HS-27A (cell line): ENCODE results near the gene NLRP9.

Experiments used
- DNase-seq: peaks from one replicate; pipeline ENCODE4 v3.0.0-alpha.2; 2012; ENCODE audit warnings: low read depth, missing footprints

The NLRP9 gene

DNA sequence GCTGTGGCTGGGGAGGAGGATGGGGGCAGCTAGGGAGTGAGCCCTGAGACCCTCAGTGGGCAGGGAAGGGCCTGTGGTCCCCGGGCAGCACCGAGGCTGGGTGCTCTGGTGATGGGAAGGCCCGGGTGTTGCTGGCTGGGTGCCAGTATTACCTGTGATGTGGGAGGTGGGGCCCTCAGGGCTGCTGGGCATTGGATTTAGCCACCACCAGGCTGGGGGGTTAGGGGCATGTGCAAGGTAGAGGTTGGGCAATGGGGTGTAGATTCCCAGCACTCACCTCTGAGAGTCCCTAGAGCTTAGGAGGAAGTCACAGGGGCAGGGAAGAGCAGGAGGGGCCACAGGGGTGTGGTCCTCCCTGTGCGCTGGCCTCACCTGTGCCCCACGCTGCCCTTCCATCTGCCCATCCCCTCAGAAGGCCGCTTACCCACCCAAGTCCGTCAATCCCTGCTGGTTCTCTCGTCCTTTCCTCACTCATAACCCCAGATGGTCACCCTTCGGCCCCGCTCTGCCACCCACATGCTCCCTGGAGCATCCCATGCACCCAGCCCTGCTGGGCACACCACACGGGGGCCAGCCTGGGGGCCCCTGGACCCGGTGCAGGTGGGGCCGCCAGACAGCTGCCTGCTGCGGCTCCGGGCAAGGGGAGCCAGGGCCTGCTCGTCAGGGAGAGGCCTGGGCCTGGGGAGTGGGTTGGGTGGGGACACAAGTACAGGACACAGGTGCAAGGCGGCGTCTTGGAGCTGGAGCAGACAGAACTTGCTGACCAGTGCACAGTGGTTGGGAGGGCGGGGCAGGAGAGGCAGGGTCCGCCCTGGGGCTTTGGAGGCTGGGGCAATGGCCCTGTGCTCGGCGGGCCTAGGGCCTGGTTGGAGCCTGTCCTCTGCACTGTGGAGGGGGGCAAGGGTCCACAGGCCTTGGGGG is 50.7 kb downstream of the NLRP9 start:
- DNase-seq, result no peak

DNA sequence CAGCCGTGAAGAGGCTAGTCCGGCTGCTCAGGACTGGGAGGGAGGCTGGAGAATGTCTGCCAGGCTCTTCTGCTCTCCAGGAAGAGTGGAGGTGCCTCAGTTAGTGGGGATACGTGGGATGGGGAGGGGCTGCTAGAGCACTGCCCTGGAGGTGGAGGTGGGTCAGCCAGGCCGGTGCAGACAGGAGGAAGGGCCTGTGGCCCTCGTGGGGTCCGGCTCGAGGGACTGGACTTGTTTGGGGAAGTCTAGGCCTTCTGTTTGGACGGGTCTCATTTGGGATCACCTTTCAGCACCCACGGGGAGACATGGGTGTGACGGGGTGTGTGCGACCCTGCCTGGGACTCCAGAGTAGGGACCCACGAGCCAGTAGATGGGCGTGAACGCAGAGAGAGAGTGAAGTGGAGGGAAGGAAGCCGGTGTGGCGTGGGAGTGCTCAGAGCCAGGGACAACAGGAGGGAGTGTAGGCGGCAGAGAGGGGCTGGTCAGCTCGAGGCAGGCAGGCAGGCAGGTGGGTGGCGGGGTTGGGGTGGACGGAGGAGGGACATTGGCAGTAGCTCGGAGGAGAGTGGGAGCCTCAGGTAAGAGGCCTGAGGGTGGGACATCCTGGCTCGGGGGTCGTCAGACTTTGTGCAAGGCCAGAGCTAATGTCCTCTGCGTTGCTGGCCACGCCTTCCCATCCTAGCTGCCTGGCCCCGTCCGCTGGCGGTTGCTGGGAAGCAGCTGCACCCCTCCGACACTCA is 51.7 kb downstream of the NLRP9 start:
- no peak for DNase-seq

DNA sequence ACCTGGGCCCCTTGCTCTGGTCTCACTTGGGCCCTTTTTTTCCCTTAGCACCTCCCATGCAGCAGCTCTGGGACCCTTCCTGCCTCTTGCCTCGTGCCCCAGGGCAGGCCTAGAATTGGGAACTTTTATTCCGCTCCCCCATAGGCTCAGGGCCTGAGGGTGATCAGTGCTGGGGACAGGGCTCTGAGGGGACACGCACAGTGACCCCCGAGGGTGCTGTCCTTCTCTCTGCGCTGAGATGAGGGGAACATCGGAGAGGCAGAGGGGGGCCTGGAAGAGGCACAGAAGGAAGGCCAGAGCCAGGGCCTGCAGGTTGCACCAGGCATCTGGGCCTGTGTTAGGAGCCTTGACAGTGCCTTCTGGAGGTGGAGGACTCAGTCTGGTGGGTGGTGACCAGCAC is 52.4 kb downstream of the NLRP9 start:
- no peak for DNase-seq

DNA sequence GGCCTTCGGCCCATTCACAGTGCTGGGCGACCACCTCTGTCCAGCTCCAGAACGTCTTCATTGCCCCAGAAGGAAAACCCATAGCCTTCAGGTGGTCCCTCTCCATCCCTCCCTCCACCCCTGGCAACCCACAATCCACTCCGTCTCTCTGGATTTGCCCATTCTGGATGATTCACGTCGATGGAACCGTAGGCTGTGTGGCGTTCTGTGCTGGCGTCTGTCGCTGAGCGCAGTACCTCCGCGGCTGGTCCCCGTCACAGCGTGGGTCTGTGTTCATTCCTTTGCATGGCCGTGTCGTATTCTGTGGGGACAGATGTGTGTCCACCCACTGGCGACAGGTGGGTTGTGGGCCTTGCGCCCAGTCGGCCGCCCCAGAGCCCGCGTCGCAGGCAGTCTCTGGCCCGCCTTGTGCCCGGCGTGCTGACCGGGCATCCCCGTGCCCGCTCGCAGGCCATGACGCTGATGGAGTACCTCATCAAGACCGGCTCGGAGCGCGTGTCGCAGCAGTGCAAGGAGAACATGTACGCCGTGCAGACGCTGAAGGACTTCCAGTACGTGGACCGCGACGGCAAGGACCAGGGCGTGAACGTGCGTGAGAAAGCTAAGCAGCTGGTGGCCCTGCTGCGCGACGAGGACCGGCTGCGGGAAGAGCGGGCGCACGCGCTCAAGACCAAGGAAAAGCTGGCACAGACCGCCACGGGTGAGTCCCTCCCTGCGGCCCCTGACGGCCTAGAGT is 53.1 kb downstream of the NLRP9 start:
- DNase-seq, result no peak

DNA sequence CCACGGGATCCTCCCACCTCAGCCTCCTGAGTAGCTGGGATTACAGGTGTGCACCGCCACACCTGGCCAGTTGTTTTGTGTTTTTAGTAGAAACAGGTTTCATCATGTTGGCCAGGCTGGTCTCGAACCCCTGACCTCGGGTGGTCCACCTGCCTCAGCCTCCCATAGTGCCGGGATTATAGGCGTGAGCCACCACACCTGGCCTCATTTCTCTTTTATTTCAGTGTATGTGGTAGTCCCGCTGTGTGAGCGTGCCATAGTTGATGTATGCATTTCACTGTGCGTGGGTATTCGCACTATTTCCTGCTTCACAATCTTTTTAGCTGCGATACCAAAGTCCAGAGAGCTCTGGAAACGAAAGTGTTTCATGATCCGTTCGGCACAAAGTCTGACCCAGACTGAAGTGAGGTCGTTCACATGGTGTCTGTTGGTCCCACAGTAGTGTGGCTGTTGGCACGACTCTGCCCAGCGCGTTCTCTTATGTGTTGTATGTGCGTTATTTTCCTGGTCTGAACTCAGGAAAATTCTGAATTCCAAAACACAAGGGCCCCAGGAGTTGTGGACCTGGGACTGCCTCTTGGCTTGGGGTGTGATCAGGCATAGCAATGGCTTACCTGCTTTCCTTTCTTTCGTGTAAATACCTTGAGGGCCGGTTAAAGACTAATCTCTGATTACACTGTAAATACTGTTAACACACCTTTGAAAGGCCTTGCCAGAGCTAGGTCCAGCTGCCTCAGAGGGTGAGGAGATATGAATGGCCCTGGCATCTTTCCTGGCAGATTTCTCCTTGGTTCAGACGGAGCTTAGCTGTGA is 54.5 kb downstream of the NLRP9 start:
- DNase-seq, result no peak

DNA sequence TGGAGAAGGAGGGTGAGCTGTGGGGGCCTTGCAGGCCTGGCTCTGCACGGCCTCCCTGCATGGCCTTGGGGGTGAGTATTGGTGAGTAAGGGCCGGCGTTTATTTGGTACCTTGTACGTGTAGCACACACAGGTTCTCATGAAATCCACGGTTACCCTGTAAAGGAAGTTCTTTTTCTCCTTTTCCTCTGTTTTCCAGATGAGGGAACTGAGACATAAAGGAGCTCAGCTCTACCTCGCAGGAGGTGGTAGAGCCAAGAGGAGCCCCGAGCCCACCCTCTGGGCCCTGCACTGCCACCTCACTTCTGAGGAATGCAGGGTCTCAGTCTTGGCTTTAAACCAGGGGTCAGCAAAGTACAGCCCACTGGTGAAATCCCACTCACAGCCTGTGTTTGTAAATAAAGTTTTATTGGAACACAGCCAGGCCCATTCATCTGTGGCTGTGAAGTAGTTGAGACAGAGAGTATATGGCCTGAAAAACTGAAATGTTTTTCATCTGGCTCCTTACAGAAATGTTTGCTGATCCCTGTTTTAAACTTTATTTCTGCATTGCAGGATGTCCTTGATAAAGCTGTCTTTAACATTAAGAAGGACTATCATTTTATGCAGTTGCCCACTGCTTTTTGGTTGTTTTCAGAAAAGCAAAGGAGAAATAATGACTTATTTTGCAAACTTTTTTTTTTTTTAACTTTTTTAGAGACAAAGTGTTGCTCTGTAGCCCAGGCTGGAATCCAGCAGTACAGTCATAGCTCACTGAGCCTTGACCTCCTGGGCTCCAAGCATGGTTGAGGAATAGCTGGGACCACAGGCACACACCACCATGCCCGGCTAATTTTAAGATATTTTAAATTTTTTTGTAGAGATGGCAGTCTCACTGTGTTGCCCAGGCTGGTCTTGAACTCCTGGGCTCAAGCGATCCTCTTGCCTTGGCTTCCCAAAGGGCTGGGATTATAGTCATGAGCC is 56.8 kb downstream of the NLRP9 start:
- no peak for DNase-seq

DNA sequence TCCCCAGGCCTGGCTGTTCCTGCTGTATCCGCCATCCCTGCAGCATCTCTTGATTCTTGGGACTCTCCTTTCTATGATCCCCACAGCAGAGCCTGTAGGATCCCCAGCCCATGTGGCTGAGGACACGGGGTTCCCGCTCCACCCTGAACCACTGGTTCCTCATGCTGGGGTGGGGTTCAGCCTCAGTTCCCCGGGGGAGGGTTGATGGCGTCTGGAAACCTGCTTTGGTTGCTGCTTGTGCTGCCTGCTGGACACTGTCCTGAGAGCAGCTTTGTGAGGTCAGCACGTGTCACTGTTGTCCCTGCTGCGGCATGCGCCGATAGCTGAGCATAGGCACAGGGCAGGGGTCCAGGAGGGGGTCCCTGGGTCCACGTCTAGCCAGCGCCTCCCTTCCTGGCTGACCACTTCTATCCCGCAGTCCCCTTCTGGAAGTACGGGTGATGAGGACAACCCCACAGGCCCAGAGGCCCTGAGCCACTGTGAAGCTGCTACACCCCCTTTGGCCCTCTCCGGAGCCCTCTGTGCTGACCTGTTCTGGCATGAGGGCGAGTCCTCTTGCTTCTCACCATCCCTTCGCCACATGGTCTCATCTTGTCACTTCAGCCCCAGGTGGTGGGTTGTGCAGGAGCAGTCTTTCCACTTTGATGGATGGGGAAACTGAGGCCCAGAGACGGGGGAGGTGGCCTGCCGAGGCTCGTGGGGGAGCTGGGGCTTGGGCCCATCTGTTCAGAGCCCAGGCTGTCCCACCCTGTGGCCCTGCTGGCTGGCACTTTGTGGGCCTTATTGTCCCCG is 57.7 kb downstream of the NLRP9 start:
- no peak for DNase-seq

DNA sequence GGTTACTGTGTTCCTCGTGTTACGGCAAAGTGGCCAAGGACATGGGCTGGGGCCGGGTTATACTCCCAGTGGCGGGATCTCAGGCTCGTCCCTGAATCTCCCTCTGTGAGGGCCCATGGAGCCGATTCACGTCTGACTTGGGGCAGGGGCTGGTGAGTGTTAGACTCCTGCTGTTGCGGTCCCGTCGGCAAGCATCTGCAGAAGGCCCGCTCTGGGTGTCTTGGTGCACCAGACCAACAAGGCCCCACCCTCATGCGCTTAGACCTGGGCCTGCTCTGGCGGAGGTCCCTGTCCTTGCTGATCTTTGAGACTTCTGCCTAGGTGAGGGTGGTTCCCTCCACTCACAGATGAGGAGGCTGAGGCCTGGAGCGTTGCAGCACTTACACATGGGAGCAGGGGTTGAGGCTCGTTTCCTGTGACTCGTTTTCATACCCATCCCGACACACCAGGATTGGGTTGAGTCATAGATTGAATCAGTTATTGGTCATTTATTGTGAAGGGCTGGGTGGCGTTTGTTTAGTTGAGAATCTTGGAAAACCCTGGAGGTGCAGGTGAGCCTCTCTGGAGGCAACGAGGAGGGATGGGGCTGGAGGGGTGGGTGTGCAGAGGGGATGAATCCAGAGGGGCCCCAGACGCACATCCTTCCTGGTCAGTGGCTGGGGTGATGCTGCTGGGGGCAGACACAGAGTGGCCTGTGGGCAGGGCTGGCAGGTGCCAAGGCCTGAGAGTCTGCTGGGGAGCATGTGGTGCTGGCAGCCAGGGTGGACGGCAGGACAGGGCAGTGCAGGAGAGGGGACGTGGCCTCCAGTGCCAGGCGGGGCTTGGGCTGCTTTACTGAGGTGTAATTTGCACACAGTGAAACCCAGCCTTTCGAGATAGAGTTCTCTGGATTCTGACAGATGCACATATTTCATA is 58.6 kb downstream of the NLRP9 start:
- DNase-seq, result no peak

DNA sequence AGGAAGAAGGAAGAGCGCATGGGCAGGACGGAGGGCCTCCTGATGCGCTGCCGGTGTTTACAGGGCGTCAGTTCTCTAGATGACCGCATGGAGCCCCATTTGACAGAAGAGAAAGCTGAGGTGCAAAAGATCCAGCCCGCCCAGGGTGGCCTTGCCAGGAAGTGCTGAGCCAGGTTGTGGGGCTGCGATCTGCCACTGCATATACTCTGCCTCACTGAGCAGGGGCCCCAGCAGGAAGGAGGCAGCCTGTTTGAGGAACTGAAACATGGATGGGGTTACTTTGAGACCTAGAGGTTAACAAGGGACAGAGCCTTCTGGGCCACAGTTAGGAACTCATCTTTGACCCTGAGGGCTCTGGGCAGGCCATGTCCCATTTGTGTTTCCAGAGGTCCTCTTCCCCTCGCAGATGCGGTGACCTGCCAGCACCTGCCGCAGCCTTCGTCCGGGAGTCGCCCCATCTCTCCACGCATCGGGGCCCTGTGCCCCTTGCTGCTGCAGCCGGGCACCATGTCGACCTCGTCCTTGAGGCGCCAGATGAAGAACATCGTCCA is 60.0 kb downstream of the NLRP9 start:
- no peak for DNase-seq

DNA sequence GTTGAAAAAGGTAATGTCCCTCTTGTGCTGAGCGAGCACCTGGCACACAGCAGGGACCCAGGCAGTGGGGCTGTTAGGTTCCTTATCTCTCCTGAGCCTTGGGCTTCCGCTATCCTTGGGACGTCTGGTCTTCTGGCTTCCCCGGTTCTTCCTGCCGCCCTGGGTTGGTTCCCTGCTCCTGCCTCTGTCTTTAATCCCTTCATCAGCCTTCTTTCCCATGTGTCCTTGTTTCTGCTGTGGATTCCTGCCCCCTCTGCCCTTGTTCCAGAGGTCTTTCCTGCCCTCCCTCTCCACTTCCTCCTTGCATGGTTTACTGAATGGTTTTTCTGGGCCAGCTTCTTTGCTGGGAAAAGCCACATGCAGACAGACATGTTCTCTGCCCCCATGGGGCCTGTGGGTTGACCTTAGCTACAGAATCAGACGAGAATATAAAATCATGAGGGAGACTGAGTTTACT is 60.6 kb downstream of the NLRP9 start:
- DNase-seq, result no peak

DNA sequence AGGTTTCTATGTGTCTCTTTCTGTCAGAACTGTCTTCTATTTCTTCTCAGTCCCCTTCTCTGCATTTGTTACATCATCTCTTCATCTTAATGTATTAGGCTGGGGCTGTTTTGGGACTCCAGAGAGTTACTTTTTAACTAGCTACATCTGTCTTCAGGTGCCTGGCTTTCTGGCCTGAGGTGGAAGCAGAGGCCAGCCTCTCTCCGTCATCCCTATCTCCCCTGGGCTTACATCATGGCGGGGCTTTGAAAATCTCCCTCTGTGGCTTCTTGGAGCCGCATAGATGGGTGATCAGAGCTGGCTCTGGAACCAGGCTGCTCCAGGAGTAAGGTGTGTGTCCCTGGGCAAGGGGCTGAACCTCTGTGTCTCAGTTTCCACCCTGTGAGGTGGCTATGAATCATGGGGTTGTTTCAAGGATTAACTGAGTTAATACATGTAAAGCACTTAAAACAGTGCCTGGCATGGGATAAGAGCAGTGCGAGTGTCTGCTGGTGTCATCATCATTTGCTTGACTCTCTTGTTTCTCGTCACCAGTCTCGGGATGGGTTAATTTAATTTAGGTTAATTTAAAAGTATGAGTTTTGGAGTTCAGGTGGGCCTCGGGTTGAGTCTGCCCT is 61.2 kb downstream of the NLRP9 start:
- no peak for DNase-seq

DNA sequence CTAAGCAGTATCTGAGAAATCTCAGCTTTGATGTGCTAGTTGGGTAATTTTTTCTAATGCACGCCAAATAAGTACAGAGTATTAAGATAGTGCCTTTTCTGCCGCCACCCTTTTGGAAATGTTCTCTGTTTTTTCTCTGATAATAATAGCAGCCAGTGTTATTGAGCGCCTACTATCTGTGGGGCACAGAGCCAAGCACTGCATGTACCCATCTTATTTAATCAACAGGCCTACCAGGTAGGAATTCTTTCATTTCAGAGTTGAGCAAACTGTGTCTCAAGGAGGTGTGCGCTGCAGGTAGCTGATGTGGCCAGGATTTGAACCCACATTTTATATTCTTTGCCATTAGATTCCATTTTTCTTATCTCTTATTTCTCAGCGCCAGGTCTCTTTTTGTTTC is 61.8 kb downstream of the NLRP9 start:
- DNase-seq, result no peak

DNA sequence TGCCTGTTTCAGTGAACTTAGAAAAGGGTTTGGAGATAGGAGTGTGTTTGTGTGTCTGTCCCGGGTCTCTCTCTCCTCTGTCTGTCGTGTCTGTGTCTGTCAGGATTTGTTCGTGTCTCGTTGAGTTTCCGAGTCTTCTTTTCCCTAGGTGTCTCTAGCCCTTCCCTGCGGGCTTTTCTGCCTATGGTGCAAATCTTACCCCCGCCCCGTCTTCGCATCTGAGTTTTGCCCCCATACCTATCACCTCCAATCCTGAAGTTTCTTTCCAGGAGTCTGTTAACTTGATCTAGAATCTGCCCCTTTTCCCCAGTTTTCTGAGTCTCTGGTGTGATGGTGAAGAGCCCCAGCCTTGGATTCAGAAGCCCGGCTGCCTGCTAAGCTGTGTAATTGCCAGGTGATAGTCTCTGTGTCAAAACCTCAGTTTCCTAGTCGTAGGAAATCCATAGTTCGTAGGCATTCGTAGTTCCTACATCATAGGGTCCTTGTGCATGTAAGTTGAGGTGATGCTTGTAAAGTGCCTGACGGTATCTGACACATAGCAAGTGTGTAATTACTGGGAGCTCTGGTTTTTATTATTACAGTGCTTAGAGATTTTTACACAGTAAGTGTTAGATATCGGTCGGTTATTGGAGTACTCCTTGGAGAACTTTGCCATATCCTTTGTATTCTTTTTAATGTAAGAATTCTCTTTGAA is 62.4 kb downstream of the NLRP9 start:
- DNase-seq, result no peak

DNA sequence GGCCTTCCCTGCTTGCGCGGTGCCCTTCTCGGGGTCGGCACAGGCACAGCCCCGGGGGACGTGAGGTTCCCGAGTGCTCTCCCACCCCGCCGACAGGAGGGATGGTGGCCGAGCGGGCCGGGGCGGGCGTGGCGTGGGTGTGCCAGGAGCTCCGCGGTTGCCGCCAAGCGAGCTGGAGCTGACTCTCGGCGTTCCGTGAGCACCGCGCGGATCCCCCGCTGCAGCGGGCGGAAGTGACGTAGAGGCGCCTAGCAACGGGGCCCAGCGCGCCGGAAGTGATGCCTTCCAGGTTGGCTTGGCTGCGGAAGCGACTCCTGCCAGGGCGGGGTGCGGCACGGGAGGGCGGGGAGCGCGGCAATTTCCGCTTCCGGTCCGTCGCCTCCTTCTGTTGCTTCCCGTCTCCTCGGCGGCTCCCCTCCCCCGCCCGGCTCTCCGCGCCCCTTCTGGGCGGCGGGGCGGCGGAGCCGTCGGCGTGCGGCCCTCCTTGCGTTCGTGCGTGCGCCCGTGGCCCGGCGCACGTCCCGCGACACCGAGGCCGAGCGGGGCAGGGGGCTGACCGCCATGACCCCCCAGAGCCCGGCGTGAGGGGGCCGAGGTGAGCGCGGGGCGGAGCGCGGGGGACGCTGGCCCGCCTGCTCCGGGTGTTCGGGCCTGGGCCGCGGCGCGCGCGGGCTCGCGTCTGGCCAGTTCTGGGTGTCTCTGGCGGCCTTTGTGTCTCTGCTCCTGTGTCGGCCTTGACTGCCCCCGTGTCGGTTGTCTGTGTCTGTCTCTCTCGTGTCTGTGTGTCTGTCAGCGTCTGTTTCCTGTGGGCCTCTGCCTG is 63.2 kb downstream of the NLRP9 start, which contains the start of gene EPN1:
Gene EPN1, plus strand, starts transcription at position 386 of the 820 bp plus-strand sequence. CDS start 3,402 bp downstream, outside the sequence.
- DNase-seq, result peak; percentile 84

DNA sequence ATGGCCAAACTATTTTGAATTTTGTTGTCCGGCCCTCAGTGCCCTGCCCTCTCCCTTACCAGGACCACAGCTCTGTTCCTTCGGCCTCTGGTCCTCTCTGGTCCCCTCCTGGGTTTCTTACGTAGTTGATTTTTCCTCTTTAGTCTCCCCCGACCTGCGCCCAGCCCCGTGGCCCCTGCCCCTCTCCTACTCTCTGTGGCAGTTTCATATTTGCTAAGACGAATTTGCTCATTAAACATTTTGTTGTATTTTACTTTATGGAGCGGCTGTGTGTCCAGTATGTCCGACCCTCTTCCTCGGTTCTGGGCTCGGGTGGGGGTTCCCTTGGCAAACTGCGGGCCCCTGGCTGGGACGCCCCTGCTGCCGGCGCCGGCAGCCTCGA is 63.8 kb downstream of the NLRP9 start:
- DNase-seq, result no peak

DNA sequence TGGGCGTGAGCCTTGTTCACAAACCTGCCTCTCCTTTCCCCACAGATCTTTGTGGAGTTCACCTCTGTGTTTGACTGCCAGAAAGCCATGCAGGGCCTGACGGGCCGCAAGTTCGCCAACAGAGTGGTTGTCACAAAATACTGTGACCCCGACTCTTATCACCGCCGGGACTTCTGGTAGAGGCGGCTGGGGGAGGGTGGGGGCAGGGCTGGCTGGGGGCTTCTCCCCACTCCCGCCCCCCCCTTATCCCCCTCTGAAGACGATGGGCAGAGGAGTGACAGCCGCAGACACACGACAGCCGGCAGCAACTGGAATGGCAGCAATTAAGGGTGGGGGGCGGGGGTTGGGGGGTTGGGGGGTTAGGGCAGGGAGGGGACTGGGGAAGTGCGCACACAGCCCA is 64.3 kb downstream of the NLRP9 start:
- no peak for DNase-seq
